Keratinocyte (primary cell): Measurements from ENCODE around the gene SUMF2.

Experiments
- EZH2 ChIP-seq: IDR thresholded peaks from one replicate; pipeline ENCODE4 v1.6.1; 2012; ENCODE audit warnings: inconsistent platforms, mild to moderate bottlenecking, low read length, moderate library complexity
- TF ChIP-seq, protein P1 (sequence below), 3 experiments: IDR thresholded peaks in 1 of 3; conservative IDR thresholded peaks in 1 of 3; optimal IDR thresholded peaks in 1 of 3; 2 replicates in 2 of 3; 3 replicates in 1 of 3; pipeline versions ENCODE3 to v1.5.1; 2011; ENCODE audit warnings: low read length in 3 of 3, mild to moderate bottlenecking in 3 of 3, moderate library complexity in 2 of 3, control low read depth in 1 of 3, inconsistent platforms in 1 of 3; ENCODE audit not compliant: insufficient read depth in 2 of 3; ENCODE audit errors: extremely low read depth in 1 of 3

DNA sequence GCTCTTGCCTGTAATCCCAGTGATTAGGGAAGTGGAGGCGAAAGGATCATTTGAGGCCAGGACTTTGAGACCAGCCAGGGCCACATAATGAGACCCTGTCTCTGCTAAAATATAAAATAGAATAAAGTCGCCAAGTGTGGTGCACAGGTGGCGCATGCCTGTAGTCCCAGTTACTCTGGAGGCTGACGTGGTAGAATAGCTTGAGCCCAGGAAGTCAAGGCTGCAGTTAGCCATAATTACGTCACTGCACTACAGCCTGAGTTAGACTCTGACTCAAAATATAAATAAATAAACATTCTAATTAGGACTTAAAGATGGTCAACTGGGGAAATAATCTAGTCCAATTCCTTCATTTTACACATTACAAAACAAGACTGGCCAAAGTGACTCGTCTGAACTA is 41.4 kb downstream of the SUMF2 start:
- TF ChIP-seq, protein P1, sequence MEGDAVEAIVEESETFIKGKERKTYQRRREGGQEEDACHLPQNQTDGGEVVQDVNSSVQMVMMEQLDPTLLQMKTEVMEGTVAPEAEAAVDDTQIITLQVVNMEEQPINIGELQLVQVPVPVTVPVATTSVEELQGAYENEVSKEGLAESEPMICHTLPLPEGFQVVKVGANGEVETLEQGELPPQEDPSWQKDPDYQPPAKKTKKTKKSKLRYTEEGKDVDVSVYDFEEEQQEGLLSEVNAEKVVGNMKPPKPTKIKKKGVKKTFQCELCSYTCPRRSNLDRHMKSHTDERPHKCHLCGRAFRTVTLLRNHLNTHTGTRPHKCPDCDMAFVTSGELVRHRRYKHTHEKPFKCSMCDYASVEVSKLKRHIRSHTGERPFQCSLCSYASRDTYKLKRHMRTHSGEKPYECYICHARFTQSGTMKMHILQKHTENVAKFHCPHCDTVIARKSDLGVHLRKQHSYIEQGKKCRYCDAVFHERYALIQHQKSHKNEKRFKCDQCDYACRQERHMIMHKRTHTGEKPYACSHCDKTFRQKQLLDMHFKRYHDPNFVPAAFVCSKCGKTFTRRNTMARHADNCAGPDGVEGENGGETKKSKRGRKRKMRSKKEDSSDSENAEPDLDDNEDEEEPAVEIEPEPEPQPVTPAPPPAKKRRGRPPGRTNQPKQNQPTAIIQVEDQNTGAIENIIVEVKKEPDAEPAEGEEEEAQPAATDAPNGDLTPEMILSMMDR (optimal IDR thresholded peaks at IDR 0.05 in 1 of 3, IDR thresholded peaks at IDR 0.05 in 1 of 3, conservative IDR thresholded peaks at IDR 0.05 in 1 of 3; ENCODE audit: extremely low read depth in 1 of 3, insufficient read depth in 2 of 3, low read length in 3 of 3), result no peak
- no peak for TF ChIP-seq EZH2
